NCI-H82 treated with DMSO at 0.1 percent for 48 hours (cell line): ENCODE measurements around the gene TENM3.

Experiments used
- DNase-seq: peaks from one replicate; lab custom pipeline; 2025; ENCODE audit not compliant: unreplicated experiment; lab: John Stamatoyannopoulos, UW

Gene TENM3

DNA sequence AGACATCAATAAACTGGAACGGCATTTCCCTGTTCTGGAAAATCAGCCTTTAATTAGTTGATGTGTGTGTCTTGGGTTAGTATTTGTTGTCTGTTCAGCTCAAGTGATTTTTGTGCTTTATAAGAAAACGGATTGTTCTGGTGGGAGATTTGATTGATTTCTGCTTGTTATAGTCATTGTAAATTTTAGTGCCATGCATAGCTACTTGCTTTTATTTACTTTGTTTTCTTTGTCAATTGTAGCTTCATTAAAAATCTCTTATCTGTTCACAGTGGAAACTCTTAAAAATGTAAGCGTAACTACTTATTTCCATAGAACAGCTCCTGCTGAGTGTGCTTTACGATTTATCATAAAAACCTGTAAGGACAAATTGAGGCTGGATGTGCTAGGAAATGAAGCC is 253.2 kb downstream of the TENM3 start:
- no peak for DNase-seq

DNA sequence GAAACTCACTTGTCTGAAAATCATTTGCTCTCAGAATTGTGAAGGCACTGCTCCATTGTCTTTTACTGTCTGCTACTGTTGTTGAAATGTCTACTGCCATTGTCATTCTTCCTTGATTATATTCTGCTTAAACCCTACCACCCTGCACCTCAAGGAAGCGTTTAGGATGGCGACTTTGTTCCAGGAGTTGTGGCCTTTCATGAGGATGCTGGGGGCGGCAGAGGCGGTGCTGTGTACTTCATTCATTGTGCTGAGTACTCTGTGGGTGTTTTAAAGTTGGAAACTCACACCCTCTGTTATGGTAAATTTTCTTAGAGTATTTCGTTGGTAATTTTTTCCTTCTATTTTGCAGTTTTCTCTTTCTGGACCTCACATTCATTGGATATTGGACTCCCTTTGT is 258.9 kb downstream of the TENM3 start:
- DNase-seq = no peak

DNA sequence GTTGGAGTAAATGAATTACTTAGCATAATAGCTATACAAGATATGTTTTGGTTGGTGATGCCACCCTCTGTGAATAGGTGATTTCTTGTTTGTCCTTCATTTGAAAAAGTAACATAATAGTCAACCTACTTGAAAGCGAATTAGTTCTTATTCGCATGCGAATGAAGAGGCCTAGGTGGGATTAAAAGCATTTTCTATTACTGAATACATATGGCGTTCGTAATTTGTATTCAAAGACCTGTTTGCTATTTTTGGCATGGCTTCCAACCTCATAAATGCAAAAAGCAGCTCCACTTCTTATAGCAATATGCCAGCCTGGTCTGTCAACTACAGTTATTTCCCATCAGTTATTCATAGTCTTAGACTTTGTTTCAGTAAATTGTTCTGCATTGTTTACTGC is 261.3 kb downstream of the TENM3 start:
- DNase-seq = no peak

DNA sequence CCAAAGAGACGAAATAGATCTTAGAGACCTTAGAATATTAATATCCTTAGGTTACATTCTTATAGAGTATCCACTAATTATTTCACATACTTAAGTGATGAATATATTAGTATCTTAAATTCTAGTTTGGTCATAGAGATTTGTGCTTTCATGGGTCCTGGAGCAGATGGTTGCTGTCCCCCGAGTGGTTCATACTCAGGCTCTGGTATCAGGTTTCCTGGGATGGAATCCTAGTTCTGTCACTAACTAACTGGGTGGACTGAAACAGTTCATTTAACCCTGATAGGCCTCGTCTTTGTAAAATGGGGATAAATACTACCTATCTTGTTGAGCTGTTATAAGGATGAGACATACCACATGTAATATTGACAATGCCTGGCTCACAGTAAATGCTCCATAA is 264.6 kb downstream of the TENM3 start:
- DNase-seq = no peak

DNA sequence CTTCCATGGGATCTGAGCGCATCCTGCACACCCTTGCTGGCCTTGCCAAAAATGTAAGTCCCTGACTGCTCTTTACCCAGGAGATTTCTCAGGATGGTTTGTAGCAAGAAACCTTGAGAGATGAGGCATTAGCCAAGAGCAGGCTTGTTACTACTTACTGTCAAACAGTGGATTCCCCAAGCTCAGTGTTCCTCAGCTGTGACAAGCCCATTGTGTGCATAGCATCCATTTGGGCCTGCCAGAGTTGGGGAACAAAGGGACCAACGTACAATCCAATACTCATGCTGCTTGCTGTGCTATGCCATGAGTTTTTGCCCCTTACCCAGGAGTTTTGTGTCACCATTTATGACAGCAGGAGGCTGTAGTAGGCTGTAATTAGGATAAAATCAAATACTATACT is 267.6 kb downstream of the TENM3 start:
- DNase-seq = no peak

DNA sequence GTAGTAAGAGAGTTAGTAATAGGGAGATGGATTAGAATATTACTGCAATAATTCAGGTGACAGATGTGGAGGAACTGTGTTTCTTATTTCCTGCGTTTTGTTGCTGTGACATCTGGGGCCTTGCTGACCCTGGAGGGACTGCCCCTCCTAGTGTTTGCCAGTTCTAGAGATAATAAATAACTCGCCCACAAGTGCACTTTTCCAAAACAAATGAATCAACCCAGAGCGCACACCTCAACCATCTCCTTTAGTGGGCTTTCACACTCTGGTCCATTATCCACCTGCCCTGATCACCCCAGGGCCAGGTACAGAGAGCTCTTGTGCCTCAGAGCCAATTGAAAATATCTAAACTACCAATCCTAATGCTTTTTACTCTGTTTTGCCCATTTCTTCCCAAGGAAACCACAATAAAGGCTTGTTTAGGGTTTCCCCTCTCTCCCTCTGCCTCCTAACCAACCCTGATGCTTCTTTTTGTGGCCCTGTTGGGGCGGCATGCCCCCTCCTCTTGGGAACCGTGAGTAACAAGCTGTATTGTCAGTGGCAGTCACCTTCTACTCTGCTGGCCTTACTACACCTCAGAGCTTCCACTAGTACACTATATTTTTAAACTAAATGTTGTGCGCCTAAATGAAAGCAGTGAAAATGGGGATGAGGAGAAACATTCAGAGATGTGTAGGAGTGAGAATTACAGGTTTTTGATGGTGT is 270.5 kb downstream of the TENM3 start:
- DNase-seq = no peak

DNA sequence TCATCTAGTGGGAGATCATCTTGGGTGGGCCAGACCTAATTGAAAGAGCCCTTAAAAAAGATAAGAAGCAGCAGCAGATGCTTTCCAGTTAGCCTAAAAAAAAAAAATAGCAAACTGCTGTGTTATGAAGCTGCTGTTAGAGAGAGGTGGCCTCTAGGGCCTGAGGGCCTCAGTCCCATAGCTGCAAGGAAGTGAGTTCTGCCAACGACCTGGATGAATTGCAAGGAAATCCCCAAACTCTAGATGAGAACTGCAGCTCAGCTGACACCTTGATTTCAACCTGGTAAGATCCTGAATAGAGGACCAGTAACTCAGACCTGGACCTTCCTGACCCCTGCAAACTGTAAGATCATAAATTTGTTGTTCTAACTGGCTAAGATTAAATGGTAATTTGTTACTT is 275.2 kb downstream of the TENM3 start:
- no peak for DNase-seq

DNA sequence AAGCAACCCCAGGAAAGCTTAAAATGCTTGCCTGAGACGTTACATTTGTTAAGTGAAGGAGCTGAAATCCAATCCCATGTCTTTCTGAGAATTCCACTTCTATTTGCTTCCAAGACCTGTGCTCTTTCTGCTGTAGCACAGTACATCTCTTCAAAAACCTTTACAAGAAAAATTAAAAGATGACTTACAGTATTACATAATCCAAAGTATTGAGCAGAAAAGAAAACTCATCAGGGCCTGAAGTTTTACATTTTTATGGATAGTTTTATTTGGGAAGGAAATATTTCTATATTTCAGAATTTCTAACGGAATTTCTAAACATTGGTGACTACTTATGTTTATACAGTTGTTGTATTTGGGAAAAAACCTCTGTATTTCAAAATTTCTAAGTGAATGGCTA is 276.3 kb downstream of the TENM3 start:
- no peak for DNase-seq

DNA sequence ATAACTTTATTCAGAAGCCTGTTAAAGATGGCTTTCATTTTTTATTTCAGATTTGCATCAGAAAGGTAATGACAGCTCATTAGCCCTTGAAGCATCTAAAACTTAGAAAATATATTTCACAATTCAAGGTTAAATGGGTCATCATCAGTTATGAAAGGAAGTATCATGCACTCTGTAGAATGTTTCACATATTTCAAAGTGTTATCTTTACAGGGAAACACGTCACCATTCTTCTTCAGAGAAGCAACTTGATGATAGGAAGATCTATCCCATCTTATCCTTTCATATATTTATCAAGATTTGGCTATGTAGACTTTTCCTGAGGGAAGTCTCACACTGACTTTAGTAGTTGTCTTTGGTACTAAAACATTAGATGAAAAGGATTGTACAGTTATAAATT is 277.8 kb downstream of the TENM3 start:
- DNase-seq = no peak

DNA sequence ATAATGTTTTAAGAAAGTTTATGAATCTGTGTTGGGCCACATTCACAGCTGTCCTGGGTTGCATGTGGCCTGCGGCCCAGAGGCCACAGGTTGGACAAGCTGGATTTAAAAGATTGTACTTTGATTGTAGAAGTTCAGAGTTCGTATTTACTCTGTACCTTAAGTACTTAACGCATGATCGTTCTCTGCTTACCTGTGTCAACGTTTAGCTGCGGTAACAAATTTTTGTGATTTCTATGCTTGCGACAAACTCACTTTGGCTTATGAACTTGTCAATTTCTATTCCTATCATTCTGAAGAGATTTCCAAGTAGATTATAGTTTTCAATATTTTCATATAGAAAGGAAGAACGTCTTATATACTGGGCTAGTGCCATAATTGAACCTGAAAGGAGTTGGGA is 285.6 kb downstream of the TENM3 start:
- no peak for DNase-seq

DNA sequence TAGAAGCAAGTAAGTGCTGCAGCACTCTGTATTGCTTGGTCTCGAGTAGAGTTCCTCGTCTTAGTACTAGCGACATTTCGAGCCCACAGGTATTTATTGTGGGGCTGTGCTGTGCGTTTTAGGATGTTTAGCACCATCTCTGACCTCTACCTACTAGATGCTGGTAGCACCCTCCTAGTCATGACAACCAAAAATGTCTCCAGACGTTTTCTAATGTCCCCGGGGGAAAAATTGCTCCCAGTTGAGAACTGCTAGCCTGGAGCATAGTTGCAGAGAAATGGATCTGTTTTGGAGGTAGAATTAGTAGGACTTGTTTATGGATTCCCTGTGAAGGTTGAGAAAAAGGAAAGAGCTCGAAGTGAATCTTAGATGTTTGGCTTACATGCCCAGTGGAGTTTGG is 287.2 kb downstream of the TENM3 start:
- DNase-seq = no peak

DNA sequence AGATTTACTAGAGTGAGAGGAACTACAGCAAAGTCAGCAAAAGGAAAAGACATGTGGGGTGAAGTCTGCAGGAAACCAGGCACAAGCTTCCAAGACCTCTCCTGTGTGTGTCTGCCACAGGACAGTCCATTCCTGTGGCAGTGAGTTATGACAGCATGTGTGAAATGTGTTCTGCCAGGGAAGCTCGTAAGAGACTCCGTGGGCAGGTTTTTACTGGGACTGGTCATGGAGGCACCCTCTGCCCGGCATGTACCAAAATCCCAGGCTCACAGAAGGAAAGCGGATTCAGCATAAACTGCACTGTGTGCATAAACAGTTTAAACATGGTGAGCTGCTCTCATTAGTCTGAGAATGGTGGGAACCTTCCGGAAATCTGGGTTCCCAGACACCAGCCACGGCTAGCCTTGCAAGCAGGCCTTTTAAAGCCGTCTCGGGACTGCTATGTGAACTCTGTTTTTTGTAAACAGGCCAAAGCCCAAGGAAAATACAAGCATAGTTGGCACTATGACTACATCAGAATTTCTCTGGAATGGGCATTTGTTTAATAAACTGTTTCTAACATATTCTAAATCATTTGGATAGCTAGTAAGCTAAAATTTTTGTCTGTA is 288.5 kb downstream of the TENM3 start:
- DNase-seq = no peak

DNA sequence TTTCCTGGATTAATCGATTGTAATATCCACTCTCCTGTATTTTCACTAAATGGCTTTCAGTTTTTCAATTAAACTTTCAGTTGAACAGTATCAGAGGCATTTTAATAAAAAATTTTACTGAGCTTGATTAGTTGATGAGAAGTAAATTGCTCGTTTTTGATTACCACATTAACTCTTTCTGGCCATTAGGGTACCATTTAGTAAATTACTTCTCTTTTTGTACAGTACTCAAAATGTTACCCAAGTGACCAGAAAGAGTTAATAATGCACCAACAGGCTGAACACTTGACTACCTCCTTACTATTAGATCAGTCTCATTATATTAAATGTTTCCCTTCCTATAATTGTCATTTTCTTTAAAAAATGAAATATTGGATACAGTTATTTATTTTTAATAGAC is 289.2 kb downstream of the TENM3 start:
- no peak for DNase-seq

DNA sequence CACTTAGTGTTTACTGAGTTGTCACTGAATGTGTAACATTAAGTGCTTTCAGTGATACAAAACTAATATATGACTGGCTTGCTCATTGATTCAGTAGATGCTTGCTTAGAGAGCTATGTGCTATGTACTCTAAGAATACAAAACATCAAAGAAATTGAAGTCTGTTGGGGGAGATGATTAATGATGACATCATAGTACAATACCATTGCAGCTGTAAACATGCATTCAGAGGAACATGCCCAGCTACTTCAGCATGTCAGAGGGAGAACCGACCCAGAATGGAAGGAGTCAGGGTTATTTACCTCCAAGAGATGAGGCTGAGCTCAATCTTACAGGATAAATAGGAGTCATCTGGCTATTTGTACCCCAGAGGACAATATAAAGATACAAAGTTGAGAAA is 290.8 kb downstream of the TENM3 start:
- no peak for DNase-seq

DNA sequence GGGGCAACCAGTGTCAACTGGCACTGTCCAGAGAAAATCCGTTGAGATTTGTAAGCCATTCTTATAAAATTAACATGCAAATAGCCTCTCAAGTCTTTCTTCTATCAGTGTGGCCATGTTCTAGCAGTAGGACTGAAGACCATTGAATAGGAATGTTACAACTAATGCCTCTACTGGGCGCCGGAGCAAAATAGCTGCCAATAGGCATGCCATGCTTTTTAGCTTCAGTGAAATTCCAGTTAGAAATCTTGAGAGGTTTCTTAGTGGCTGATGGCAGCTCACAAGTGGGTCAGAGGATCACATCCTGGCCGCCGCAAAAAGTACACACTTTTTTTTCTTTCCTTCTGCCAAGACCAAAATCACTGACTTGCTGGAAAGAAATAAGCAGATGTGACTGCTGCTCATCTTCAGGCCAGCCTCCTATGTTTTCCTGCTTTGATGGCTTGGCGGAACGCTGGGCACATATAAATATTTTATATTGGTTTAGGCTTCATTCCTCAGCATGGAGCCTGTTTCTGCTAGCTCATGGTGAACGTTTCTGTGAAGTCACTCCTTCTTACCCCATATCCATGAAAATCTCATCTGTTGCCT is 293.1 kb downstream of the TENM3 start:
- DNase-seq = no peak

DNA sequence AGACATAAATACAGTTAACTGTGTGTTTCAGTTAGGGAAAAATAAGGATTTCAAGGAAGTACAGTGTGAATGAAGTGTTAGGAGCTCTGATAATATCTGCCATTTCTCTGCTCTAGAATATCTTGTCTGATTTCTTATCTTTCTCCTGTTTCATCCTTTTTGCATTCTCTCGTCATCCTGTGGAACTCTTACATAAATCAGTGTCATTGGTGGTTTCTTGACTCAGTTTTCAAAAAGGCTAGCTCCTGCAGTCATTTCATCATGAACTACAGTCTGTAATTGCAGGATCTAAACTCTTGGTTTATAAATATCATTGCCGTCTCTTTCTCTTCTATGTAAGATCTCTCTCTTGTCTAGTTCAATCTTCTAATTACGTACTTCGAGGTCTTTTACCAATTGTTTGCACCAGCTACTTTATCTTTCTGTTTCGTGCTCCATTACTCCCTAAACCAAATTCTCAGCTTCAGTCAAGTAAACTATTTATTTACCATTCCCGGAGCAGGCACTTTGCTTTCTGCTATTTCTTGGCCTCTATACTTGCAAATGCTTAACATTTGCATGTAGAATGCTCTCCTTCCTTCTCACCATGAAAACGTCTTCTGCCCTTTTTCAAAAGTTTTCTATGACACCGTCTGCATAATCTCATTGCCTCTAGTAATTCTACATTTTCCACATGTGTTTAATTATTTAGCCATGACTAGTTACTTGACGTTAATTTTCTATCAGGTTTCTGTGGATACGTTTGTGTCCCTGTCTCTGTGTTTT is 294.0 kb downstream of the TENM3 start:
- no peak for DNase-seq

DNA sequence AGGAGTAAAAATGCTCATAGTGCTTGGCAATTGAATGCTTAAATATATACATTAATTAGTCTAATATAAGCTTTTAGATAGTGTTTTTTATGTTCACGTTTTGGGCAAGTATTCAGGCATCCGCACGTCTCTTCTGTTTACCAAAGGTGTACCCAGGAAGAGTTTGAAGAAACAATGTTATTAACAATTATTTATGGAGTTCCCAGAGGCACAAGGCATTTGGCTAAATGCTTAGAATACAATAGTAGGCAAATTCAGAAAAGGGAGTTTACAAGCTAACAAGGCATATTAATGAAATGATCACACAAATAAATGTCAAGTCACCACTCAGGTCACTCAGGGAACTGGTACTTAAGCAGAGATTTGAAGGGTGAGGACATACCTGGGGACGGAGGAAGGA is 294.8 kb downstream of the TENM3 start:
- DNase-seq = no peak

DNA sequence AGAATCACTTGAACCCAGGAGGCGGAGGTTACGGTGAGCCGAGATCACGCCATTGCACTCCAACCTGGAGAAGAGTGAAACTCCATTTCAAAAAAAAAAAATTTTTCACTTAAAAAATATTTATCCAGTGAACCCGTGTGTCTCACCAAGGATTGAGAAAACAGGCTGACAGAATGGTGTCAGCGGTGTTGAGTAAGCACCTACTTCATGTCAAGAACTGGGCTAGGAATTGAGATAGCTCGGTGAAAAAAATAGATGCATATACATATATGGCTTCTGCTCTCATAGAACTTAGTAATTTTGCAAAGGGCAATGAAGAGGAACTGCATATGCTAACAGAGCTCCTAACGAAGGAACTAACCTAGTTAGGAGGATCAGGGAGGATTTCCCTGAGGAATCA is 297.3 kb downstream of the TENM3 start:
- no peak for DNase-seq

DNA sequence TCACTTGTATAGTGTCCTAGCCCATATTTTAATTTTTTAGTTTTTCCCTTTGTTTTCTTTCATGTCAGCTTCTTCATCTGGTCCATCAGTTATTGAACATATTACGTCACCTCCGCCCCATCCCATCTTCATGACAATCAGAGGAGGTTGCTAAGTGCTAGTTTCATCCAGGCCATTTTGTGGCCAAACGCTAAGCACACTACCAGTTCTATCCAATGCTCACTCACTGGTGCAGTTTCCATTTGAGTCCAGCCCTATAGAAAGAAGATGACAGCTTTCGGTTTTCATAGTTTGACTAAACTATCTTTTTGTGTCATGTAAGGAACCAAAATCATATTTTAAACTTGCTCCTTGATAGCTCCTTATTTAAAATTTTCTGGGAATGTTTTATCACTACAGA is 304.2 kb downstream of the TENM3 start:
- DNase-seq = no peak

DNA sequence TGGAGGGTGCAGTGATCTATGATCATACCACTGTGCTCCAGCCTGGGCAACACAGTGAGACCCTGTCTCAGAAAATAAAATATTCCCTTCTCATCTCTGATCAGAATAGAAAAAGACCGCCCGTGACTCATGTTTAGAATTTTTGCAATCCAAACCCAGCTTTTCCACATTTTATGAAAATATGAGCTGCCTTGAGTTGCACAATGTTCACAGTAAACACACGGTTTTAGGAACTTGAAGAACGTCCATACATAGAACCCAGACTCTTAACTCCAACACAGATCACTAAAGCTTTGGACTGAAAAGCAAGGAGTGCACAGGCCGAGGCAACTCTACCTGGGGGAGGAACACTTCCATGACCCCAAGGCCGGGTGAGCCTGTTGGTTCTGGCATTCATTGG is 305.0 kb downstream of the TENM3 start:
- no peak for DNase-seq

DNA sequence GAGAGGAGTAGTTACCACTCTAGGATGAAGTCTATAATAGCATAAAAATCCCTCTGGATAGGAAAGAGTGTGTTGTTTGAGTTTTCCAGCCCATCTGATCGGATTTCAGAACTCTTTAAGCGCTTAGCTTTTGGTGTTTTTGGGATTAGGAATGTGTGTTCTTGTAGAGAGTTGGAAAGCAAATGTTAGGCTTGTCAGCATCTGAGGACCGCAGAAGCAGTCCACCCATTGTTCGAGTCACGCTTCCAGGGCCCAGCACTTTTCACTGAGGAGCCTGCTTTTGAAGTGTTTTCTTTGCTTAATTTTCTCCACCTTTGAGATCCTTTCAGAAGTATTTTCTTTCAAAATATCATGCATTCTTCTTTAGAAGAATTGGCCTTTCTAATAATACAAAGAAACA is 306.2 kb downstream of the TENM3 start:
- DNase-seq = no peak

DNA sequence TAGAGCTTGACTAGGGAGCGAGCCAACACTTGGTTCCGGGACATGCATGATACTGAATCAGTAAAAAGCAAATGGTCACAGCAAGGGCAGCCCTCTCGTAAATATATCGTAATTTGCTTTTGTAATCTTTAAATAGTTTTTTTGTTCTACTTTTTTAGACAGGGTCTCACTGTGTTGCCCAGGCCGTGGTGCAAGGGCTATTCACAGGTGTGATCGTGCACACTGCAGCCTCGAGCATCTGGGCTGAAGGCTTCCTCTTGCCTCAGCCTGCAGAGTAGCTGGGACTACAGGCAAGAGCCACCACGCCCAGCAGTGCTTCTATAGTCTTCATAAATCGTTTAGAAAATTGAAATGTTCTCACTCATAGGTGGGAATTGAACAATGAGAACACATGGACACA is 309.7 kb downstream of the TENM3 start:
- DNase-seq = no peak
